Naive thymus-derived CD4-positive, alpha-beta T cell (primary cell): ENCODE measurements around the gene A4GNT. TPM values are rescaled to one million over a fixed set of nuclear protein-coding genes. Genes with fewer than 3 reads are reported as not detected.
A peak's percentile ranks its signal among the peaks of the same experiment; 100 is the strongest.
"Not testable (repeated sequence)": the region's sequence is repeated elsewhere in the genome, so short reads cannot be mapped to it uniquely, and the experiment has no call there.

ENCODE experiments used
- ATAC-seq: fragments of 150-1000 bp; cut with Tn5 transposase; 2 replicates; pipeline ENCODE4 v1.10.0; 2021; ENCODE audit warnings: mild to moderate bottlenecking, moderate library complexity
- CTCF ChIA-PET: fragments of 350-600 bp; sonication (Branson Sonifier 250); formaldehyde crosslinking; loops from one replicate; lab custom pipeline; 2021; ENCODE audit warnings: antibody characterized with exemption; lab: Charles Lee
- POLR2A ChIA-PET: fragments of 350-600 bp; sonication (Branson Sonifier 250); formaldehyde crosslinking; loops from one replicate; lab custom pipeline; 2021; ENCODE audit warnings: antibody characterized with exemption, inconsistent platforms; lab: Charles Lee
- DNase-seq, 9 donors: peaks; one replicate each; pipeline versions ENCODE4 v3.0.0 to v3.0.0-alpha.2; 2020 to 2022; ENCODE audit warnings: mixed read lengths in 1 of 9
- H3K27ac ChIP-seq: one replicate; pipeline ENCODE4 v1.7.0; 2013; ENCODE audit warnings: mild to moderate bottlenecking, low read depth, low read length, moderate library complexity
- H3K27me3 ChIP-seq, 2 donors: one replicate each; pipeline ENCODE4 v1.7.0; 2013; ENCODE audit warnings: low read length in 2 of 2, mild to moderate bottlenecking in 2 of 2, moderate library complexity in 2 of 2; ENCODE audit not compliant: control insufficient read depth in 2 of 2, insufficient read depth in 2 of 2
- H3K36me3 ChIP-seq, 3 experiments: 1 replicate in 2 of 3; 2 replicates in 1 of 3; pipeline ENCODE4 v1.7.0; 2013; ENCODE audit warnings: low read length in 3 of 3, mild to moderate bottlenecking in 3 of 3, moderate library complexity in 1 of 3; ENCODE audit not compliant: insufficient read depth in 3 of 3, control insufficient read depth in 2 of 3
- H3K4me1 ChIP-seq, 2 donors: one replicate each; pipeline ENCODE4 v1.7.0; 2013; ENCODE audit warnings: low read length in 2 of 2, mild to moderate bottlenecking in 2 of 2, moderate library complexity in 1 of 2; ENCODE audit not compliant: control insufficient read depth in 2 of 2, insufficient read depth in 2 of 2
- H3K4me3 ChIP-seq: 2 replicates; pipeline ENCODE4 v1.7.0; 2013; ENCODE audit warnings: mild to moderate bottlenecking, low read length
- H3K9me3 ChIP-seq, 3 experiments: 1 replicate in 2 of 3; 2 replicates in 1 of 3; pipeline ENCODE4 v1.7.0; 2013; ENCODE audit warnings: low read length in 3 of 3; ENCODE audit not compliant: control insufficient read depth in 2 of 3
- H3K27ac Mint-ChIP-seq, 9 donors: one replicate each; pipeline ENCODE4 v1.8.0; 2020 to 2022; ENCODE audit warnings: mixed read lengths in 9 of 9, mild to moderate bottlenecking in 8 of 9, moderate library complexity in 5 of 9, inconsistent platforms in 2 of 9
- H3K27me3 Mint-ChIP-seq, 5 donors: one replicate each; pipeline ENCODE4 v1.8.0; 2021 to 2022; ENCODE audit warnings: mixed read lengths in 5 of 5, mild to moderate bottlenecking in 1 of 5
- H3K36me3 Mint-ChIP-seq, 5 donors: one replicate each; pipeline ENCODE4 v1.8.0; 2020 to 2022; ENCODE audit warnings: mixed read lengths in 5 of 5, mild to moderate bottlenecking in 3 of 5, inconsistent platforms in 1 of 5
- H3K4me1 Mint-ChIP-seq, 7 donors: one replicate each; pipeline ENCODE4 v1.8.0; 2020 to 2022; ENCODE audit warnings: mixed read lengths in 7 of 7, mild to moderate bottlenecking in 3 of 7, inconsistent platforms in 1 of 7
- H3K4me3 Mint-ChIP-seq, 10 donors: one replicate each; pipeline ENCODE4 v1.8.0; 2020 to 2022; ENCODE audit warnings: mild to moderate bottlenecking in 10 of 10, mixed read lengths in 10 of 10, moderate library complexity in 6 of 10, inconsistent platforms in 2 of 10
- H3K9me3 Mint-ChIP-seq, 11 donors: one replicate each; pipeline ENCODE4 v1.8.0; 2020 to 2022; ENCODE audit warnings: mixed read lengths in 11 of 11, mild to moderate bottlenecking in 4 of 11, inconsistent platforms in 1 of 11, moderate library complexity in 1 of 11
- intact Hi-C, 2 donors: fragments of 100-400 bp; cut with micrococcal nuclease; formaldehyde crosslinking; loops; one replicate each; pipeline ENCODE4 v1.15.1; 2023
- polyA plus RNA-seq, 2 donors: library from polyadenylated mRNA; unstranded; fragments of 300-500 nt; fragmentation: Illumina TruSeq; gene quantifications; one replicate each; pipeline ENCODE4 v1.2.3, GENCODE V29; 2021
- total RNA-seq, 6 experiments: library from RNA in 5 of 6; stranded (reverse) in 5 of 6; gene quantifications; 1 replicate in 5 of 6; 2 replicates in 1 of 6; pipeline ENCODE4 v1.2.3 and lab custom pipeline; 2021 to 2026

The A4GNT gene
- total and polyA plus RNA-seq, 7 experiments from 2014 or later, result not detected

- Histone ChIP-seq H3K27me3 (peaks cover 0 to 4% of the 10 kb centered on the region in 2 donors), H3K4me3 (no peak overlapping the region), H3K27ac (no peak overlapping the region), H3K9me3 (no peaks in the 10 kb centered on the region), H3K4me1 (no peaks in the 10 kb centered on the region), H3K36me3 (no peaks in the 10 kb centered on the region)
- ChIA-PET CTCF (no interaction called here), POLR2A (no interaction called here)
- H3K27me3 Mint-ChIP-seq, result peaks cover 19 to 65% (median 49%) of the 10 kb centered on the region in 5 donors
- peaks cover 2 to 13% (median 8%) of the 10 kb centered on the region in 7 donors for H3K4me1 Mint-ChIP-seq
- no peak overlapping the region for H3K27ac Mint-ChIP-seq
- peaks cover 0 to 3% (median 0%) of the 10 kb centered on the region in 5 donors for H3K36me3 Mint-ChIP-seq
- DNase-seq (no peak), ATAC-seq (no peak)
- intact Hi-C loops, result no loop called here
- peak overlapping the region; percentile 29 to 84 (median 74) for H3K4me3 Mint-ChIP-seq
- H3K9me3 Mint-ChIP-seq, result peaks cover 0 to 7% (median 0%) of the 10 kb centered on the region in 11 donors
Observed at GRCh38 chr3:138114431-138114918, 17.7 kb downstream of the A4GNT start.

- H3K4me1 Mint-ChIP-seq, result peaks cover 2 to 13% (median 8%) of the 10 kb centered on the region in 7 donors
- no peak overlapping the region for H3K27ac Mint-ChIP-seq
- no peak overlapping the region for H3K4me3 Mint-ChIP-seq
Observed at GRCh38 chr3:138113326-138113725, 18.9 kb downstream of the A4GNT start.

GRCh38 chr3:138112362-138112761 is 19.8 kb downstream of the A4GNT start:
- ATAC-seq (no peak), DNase-seq (no peak)
- no peak overlapping the region for H3K4me3 Mint-ChIP-seq
- H3K27me3 ChIP-seq, result peaks cover 0 to 4% of the 10 kb centered on the region in 2 donors
- H3K4me1 Mint-ChIP-seq, result peaks cover 2 to 13% (median 8%) of the 10 kb centered on the region in 7 donors
- no peak overlapping the region for H3K4me3 ChIP-seq
- H3K36me3 Mint-ChIP-seq, result peaks cover 0 to 3% (median 0%) of the 10 kb centered on the region in 5 donors
- H3K4me1 ChIP-seq, result no peaks in the 10 kb centered on the region
- H3K27ac Mint-ChIP-seq, result no peak overlapping the region
- H3K9me3 Mint-ChIP-seq, result peaks cover 0 to 6% (median 0%) of the 10 kb centered on the region in 11 donors
- intact Hi-C loops, result no loop called here
- H3K27ac ChIP-seq, result no peak overlapping the region
- peaks cover 19 to 65% (median 45%) of the 10 kb centered on the region in 5 donors for H3K27me3 Mint-ChIP-seq
- H3K36me3 ChIP-seq, result no peaks in the 10 kb centered on the region
- no peaks in the 10 kb centered on the region for H3K9me3 ChIP-seq
- CTCF ChIA-PET, result interaction anchor here (1.4 kb wide), 1 partner anchor 46 kb away, joined by 3 read pairs; no protein-coding TSS in a partner anchor
- POLR2A ChIA-PET, result no interaction called here

More at GRCh38 chr3:138113326-138113725, 18.9 kb downstream of the A4GNT start:
- no peaks in the 10 kb centered on the region for H3K4me1 ChIP-seq
- no peaks in the 10 kb centered on the region for H3K9me3 ChIP-seq
- H3K27ac ChIP-seq, result no peak overlapping the region
- Mint-ChIP-seq H3K36me3 (peaks cover 0 to 3% (median 0%) of the 10 kb centered on the region in 5 donors), H3K27me3 (peaks cover 19 to 68% (median 49%) of the 10 kb centered on the region in 5 donors), H3K9me3 (peaks cover 0 to 7% (median 0%) of the 10 kb centered on the region in 11 donors)
- ChIA-PET CTCF (interaction anchor here (1.4 kb wide), 1 partner anchor 47 kb away, joined by 3 read pairs; no protein-coding TSS in a partner anchor), POLR2A (no interaction called here)
- H3K27me3 ChIP-seq, result peaks cover 0 to 4% of the 10 kb centered on the region in 2 donors
- ATAC-seq (no peak), DNase-seq (no peak)
- no peaks in the 10 kb centered on the region for H3K36me3 ChIP-seq
- H3K4me3 ChIP-seq, result no peak overlapping the region
- intact Hi-C loops, result no loop called here

GRCh38 chr3:138105598-138105997 is 26.6 kb downstream of the A4GNT start:
- ChIA-PET POLR2A (no interaction called here), CTCF (no interaction called here)
- Histone ChIP-seq H3K4me3 (no peak overlapping the region), H3K27me3 (no peaks in the 10 kb centered on the region), H3K9me3 (no peaks in the 10 kb centered on the region), H3K27ac (no peak overlapping the region), H3K4me1 (no peaks in the 10 kb centered on the region), H3K36me3 (no peaks in the 10 kb centered on the region)
- no peak for ATAC-seq
- Mint-ChIP-seq H3K27ac (no peak overlapping the region), H3K27me3 (peaks cover 2 to 22% (median 3%) of the 10 kb centered on the region in 5 donors), H3K4me1 (peaks cover 0 to 5% (median 0%) of the 10 kb centered on the region in 7 donors), H3K9me3 (peaks cover 0 to 3% (median 0%) of the 10 kb centered on the region in 11 donors), H3K36me3 (no peaks in the 10 kb centered on the region), H3K4me3 (no peak overlapping the region)
- intact Hi-C loops, result no loop called here
- no peak for DNase-seq

GRCh38 chr3:138103466-138103865 is 28.7 kb downstream of the A4GNT start:
- DNase-seq, result no peak
- Histone ChIP-seq H3K9me3 (no peaks in the 10 kb centered on the region), H3K4me3 (no peak overlapping the region), H3K4me1 (no peaks in the 10 kb centered on the region), H3K27me3 (no peaks in the 10 kb centered on the region), H3K27ac (no peak overlapping the region), H3K36me3 (no peaks in the 10 kb centered on the region)
- intact Hi-C loops, result no loop called here
- peaks cover 0 to 3% (median 0%) of the 10 kb centered on the region in 11 donors for H3K9me3 Mint-ChIP-seq
- CTCF ChIA-PET, result no interaction called here
- H3K36me3 Mint-ChIP-seq, result no peaks in the 10 kb centered on the region
- H3K27me3 Mint-ChIP-seq, result peaks cover 0 to 17% (median 0%) of the 10 kb centered on the region in 5 donors
- H3K27ac Mint-ChIP-seq, result no peak overlapping the region
- no peak overlapping the region for H3K4me3 Mint-ChIP-seq
- ATAC-seq, result no peak
- POLR2A ChIA-PET, result no interaction called here
- H3K4me1 Mint-ChIP-seq, result peaks cover 0 to 5% (median 0%) of the 10 kb centered on the region in 7 donors

GRCh38 chr3:138101351-138101940 is 30.7 kb downstream of the A4GNT start:
- POLR2A ChIA-PET, H3K27ac ChIP-seq, CTCF ChIA-PET, ATAC-seq, H3K9me3 ChIP-seq, H3K4me3 Mint-ChIP-seq, H3K36me3 Mint-ChIP-seq, H3K27me3 ChIP-seq, H3K4me1 ChIP-seq, H3K9me3 Mint-ChIP-seq, H3K4me3 ChIP-seq, H3K4me1 Mint-ChIP-seq, DNase-seq, H3K36me3 ChIP-seq, H3K27ac Mint-ChIP-seq, intact Hi-C loops: not testable (repeated sequence)
- peaks cover 0 to 14% (median 0%) of the 10 kb centered on the region in 5 donors for H3K27me3 Mint-ChIP-seq
